DND-41 (cell line): Measurements from ENCODE around the gene C11orf68.

Experiments
- ATAC-seq: fragments of 200-7000 bp; cut with Tn5 transposase; 3 replicates; pipeline ENCODE4 v1.9.1; 2021; ENCODE audit warnings: low read depth; ENCODE audit not compliant: insufficient read depth
- DNase-seq: peaks from one replicate; pipeline ENCODE4 v3.0.0-alpha.2; 2020
- H2AFZ ChIP-seq: 2 replicates; pipeline ENCODE4 v1.6.0; 2012; ENCODE audit warnings: low read depth, low read length
- H3K27ac ChIP-seq: 2 replicates; pipeline ENCODE4 v1.5.1; 2012; ENCODE audit warnings: low read length, inconsistent platforms
- H3K27me3 ChIP-seq: fragments of 200-600 bp; sonication (generic); 2 replicates; pipeline ENCODE4 v1.6.0; 2012; ENCODE audit warnings: low read length, mild to moderate bottlenecking, inconsistent platforms; ENCODE audit not compliant: insufficient read depth, poor library complexity
- H3K36me3 ChIP-seq: 2 replicates; pipeline ENCODE4 v1.5.1; 2012; ENCODE audit warnings: low read length, inconsistent platforms; ENCODE audit not compliant: insufficient read depth
- H3K4me1 ChIP-seq: 2 replicates; pipeline ENCODE4 v1.5.1; 2012; ENCODE audit warnings: mild to moderate bottlenecking, low read length; ENCODE audit not compliant: insufficient read depth
- H3K4me2 ChIP-seq: 2 replicates; pipeline ENCODE4 v1.6.0; 2012; ENCODE audit warnings: mild to moderate bottlenecking, moderate library complexity, low read length, inconsistent platforms; ENCODE audit not compliant: insufficient read depth
- H3K4me3 ChIP-seq, 2 experiments: fragments of 200-600 bp in 1 of 2; shearing (Covaris generic) in 1 of 2; 2 replicates each; pipeline ENCODE4 v1.5.1; 2012 to 2016; ENCODE audit warnings: inconsistent platforms in 2 of 2, low read length in 2 of 2, mild to moderate bottlenecking in 2 of 2, low read depth in 1 of 2, moderate library complexity in 1 of 2
- H3K79me2 ChIP-seq: 2 replicates; pipeline ENCODE4 v1.6.0; 2012; ENCODE audit warnings: low read length, inconsistent platforms; ENCODE audit not compliant: insufficient read depth
- H3K9ac ChIP-seq: 2 replicates; pipeline ENCODE4 v1.6.0; 2012; ENCODE audit warnings: low read depth, mild to moderate bottlenecking, inconsistent platforms, low read length, moderate library complexity
- H3K9me3 ChIP-seq: 2 replicates; pipeline ENCODE4 v1.5.1; 2012; ENCODE audit warnings: low read length, moderate library complexity, mild to moderate bottlenecking, inconsistent platforms; ENCODE audit not compliant: insufficient read depth, severe bottlenecking
- H4K20me1 ChIP-seq: 2 replicates; pipeline ENCODE4 v1.6.0; 2012; ENCODE audit warnings: low read length; ENCODE audit not compliant: insufficient read depth
- EZH2 ChIP-seq: IDR thresholded peaks from 3 replicates; pipeline ENCODE4 v1.6.1; 2012; ENCODE audit warnings: borderline replicate concordance, low read depth, mild to moderate bottlenecking, moderate library complexity, low read length, inconsistent platforms; ENCODE audit not compliant: severe bottlenecking
- TF ChIP-seq, protein P1 (sequence below): IDR thresholded peaks from 2 replicates; pipeline ENCODE4 v1.5.1; 2012; ENCODE audit warnings: borderline replicate concordance, low read length, moderate library complexity, mild to moderate bottlenecking; ENCODE audit not compliant: poor library complexity, severe bottlenecking; ENCODE audit errors: extremely low read depth

Gene C11orf68

DNA sequence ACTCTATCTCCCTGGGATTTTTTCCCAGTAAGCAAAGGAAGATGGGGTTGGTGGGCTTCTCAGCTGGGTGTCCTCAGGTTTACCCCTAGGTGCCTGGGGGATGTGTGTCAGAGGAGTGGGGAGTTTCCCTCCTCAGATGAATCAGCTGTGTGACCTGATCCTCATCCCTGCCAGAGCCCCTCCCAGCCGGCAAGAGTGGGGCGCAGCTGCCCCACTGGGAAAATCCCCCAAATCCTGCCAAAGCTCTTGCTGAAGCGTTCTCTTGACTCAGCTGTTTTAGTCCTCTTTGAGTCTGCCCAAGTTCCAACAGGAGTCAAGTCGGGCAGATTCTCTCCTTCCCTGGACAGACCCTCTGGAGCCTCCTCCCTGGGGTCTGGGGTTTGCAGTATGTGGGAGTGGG lies 6.0 kb downstream of the C11orf68 start:
- no peak overlapping the region for H2AFZ ChIP-seq
- ATAC-seq (no peak), DNase-seq (no peak)
- H3K79me2 ChIP-seq, result peaks cover 13% of the 10 kb centered on the region
- H3K9ac ChIP-seq, result no peak overlapping the region
- peaks cover 13% of the 10 kb centered on the region; the same call in 1 of the 2 replicates for H3K36me3 ChIP-seq
- peaks cover 3% of the 10 kb centered on the region for H3K27me3 ChIP-seq
- no peak overlapping the region for H3K4me3 ChIP-seq
- H4K20me1 ChIP-seq, result peaks cover 9% of the 10 kb centered on the region
- H3K4me2 ChIP-seq, result no peak overlapping the region
- H3K4me1 ChIP-seq, result peaks cover 19% of the 10 kb centered on the region
- H3K27ac ChIP-seq, result no peak overlapping the region
- TF ChIP-seq, protein P1, sequence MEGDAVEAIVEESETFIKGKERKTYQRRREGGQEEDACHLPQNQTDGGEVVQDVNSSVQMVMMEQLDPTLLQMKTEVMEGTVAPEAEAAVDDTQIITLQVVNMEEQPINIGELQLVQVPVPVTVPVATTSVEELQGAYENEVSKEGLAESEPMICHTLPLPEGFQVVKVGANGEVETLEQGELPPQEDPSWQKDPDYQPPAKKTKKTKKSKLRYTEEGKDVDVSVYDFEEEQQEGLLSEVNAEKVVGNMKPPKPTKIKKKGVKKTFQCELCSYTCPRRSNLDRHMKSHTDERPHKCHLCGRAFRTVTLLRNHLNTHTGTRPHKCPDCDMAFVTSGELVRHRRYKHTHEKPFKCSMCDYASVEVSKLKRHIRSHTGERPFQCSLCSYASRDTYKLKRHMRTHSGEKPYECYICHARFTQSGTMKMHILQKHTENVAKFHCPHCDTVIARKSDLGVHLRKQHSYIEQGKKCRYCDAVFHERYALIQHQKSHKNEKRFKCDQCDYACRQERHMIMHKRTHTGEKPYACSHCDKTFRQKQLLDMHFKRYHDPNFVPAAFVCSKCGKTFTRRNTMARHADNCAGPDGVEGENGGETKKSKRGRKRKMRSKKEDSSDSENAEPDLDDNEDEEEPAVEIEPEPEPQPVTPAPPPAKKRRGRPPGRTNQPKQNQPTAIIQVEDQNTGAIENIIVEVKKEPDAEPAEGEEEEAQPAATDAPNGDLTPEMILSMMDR, result no peak
- no peak for TF ChIP-seq EZH2
- H3K9me3 ChIP-seq, result no peaks in the 10 kb centered on the region

DNA sequence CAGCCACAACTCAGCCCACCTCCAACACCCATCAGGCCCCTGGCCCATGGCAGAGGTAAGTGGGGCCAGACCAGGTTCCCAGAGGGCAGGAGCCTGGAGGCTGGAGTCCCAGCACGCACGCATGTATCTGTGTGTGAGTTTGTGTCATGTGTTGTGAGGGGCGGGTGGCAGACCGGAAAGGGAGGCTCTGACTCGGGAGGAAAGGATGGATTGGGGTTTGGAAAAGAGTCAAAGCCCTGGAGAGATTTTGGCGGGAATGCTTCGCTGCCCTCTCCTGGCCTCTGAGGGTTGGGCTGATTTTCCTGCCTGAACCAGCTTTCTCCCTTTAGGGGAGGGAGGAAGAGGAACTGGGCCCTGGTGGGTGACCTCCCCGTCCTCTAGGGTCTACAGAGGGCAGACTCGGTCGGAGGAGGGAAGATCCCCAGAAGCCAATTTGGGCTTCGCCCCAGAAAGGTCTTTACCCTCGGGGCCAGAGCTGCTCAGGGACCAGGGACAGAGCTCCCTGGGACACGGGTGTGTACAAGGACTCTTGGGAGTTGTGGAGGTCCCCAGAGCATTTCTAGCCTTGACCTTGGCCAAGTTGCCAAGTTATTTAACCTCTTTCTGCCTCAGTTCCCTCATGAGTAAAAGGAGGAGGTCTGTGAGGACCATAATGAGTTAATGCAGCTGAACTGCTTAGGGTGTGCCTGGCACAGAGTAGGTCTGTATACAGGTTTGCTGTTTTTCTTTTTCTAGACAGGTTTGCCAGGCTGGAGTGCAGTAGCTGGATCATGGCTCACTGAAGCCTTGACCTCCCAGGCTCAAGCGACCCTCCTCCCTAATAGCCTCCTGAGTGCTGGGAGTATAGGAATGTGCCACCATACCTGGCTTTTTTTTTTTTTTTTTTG lies 6.9 kb downstream of the C11orf68 start:
- no peak overlapping the region for H3K4me2 ChIP-seq
- H3K9me3 ChIP-seq, result no peaks in the 10 kb centered on the region
- ATAC-seq (no peak), DNase-seq (no peak)
- peaks cover 10% of the 10 kb centered on the region for H3K4me1 ChIP-seq
- peaks cover 4% of the 10 kb centered on the region for H3K79me2 ChIP-seq
- H3K27ac ChIP-seq, result no peak overlapping the region
- no peak overlapping the region for H2AFZ ChIP-seq
- H3K9ac ChIP-seq, result no peak overlapping the region
- peaks cover 4% of the 10 kb centered on the region; the same call in 1 of the 2 replicates for H3K36me3 ChIP-seq
- TF ChIP-seq, protein P1, result peak; percentile 46
- TF ChIP-seq EZH2, result no peak
- peaks cover 2% of the 10 kb centered on the region; the same call in 1 of the 2 replicates for H4K20me1 ChIP-seq
- no peak overlapping the region for H3K4me3 ChIP-seq
- peaks cover 3% of the 10 kb centered on the region for H3K27me3 ChIP-seq

DNA sequence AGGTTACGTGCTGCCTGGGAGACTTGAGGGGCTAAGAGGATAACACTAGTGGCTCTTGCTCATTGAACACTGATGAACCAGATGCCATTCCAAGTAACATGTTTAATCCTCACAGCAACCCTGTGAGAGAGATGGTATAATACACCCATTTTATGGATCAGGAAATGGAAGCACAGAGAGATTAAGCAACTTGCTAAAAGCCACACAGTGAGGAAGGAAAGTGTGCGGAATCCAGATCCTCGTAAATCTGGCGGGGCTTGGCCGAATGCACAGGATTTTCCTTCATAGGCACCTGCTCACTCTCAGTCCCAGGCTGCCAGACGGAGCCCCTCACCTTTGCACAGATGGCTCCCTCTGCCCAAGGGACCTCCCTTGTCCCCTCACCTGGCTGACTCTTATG lies 11.0 kb downstream of the C11orf68 start:
- Histone ChIP-seq H2AFZ (no peak overlapping the region), H3K4me3 (no peak overlapping the region), H4K20me1 (no peaks in the 10 kb centered on the region), H3K36me3 (no peaks in the 10 kb centered on the region), H3K79me2 (no peaks in the 10 kb centered on the region), H3K9ac (no peak overlapping the region), H3K4me1 (peaks cover 6% of the 10 kb centered on the region), H3K9me3 (no peaks in the 10 kb centered on the region), H3K27me3 (peaks cover 8% of the 10 kb centered on the region), H3K27ac (no peak overlapping the region), H3K4me2 (no peak overlapping the region)
- DNase-seq (no peak), ATAC-seq (no peak)
- no peak for TF ChIP-seq EZH2
- TF ChIP-seq, protein P1, result no peak
